Liver (tissue), 9 donors: ENCODE data around the gene CDH15. TPM values are rescaled to one million over a fixed set of nuclear protein-coding genes. Genes with fewer than 3 reads are reported as not detected.

Source experiments
- DNase-seq: peaks from one replicate; pipeline ENCODE4 v3.0.0-alpha.2; 2017; ENCODE audit warnings: low spot score
- H3K27ac ChIP-seq, 2 donors: one replicate each; pipeline ENCODE4 v1.7.0; 2013; ENCODE audit warnings: inconsistent platforms in 2 of 2, low read length in 2 of 2, control low read depth in 1 of 2, low read depth in 1 of 2, mild to moderate bottlenecking in 1 of 2
- H3K27me3 ChIP-seq, 4 donors: one replicate each; pipeline versions ENCODE4 v1.6.1 to v1.7.0; 2013; ENCODE audit warnings: low read length in 3 of 4, inconsistent platforms in 1 of 4, mild to moderate bottlenecking in 1 of 4, moderate library complexity in 1 of 4; ENCODE audit not compliant: control insufficient read depth in 4 of 4, insufficient read depth in 4 of 4
- H3K36me3 ChIP-seq, 4 donors: one replicate each; pipeline versions ENCODE4 v1.6.1 to v1.7.0; 2013; ENCODE audit warnings: low read length in 3 of 4, mild to moderate bottlenecking in 3 of 4, low read depth in 1 of 4, moderate library complexity in 1 of 4; ENCODE audit not compliant: control insufficient read depth in 4 of 4, insufficient read depth in 3 of 4
- H3K4me1 ChIP-seq, 4 donors: one replicate each; pipeline versions ENCODE4 v1.6.1 to v1.7.0; 2013; ENCODE audit warnings: low read length in 3 of 4, mild to moderate bottlenecking in 3 of 4, moderate library complexity in 1 of 4; ENCODE audit not compliant: control insufficient read depth in 4 of 4, insufficient read depth in 4 of 4
- H3K4me3 ChIP-seq, 3 donors: one replicate each; pipeline versions ENCODE4 v1.6.1 to v1.7.0; 2013; ENCODE audit warnings: low read length in 3 of 3, control low read depth in 1 of 3, low read depth in 1 of 3, mild to moderate bottlenecking in 1 of 3
- H3K9ac ChIP-seq, 2 donors: one replicate each; pipeline ENCODE4 v1.7.0; 2013; ENCODE audit warnings: low read length in 2 of 2, mild to moderate bottlenecking in 2 of 2, moderate library complexity in 2 of 2, control low read depth in 1 of 2, low read depth in 1 of 2
- H3K9me3 ChIP-seq, 4 donors: one replicate each; pipeline versions ENCODE4 v1.6.1 to v1.7.0; 2013; ENCODE audit warnings: low read length in 3 of 4; ENCODE audit not compliant: control insufficient read depth in 4 of 4
- EGR1 ChIP-seq, 2 donors: IDR thresholded peaks; 2 replicates each; pipeline ENCODE4 v1.6.1; 2016 to 2018; ENCODE audit warnings: antibody characterized with exemption in 2 of 2, low read depth in 2 of 2
- FOXA1 ChIP-seq: IDR thresholded peaks from 2 replicates; pipeline ENCODE4 v1.6.1; 2016; ENCODE audit warnings: antibody characterized with exemption
- FOXA2 ChIP-seq: IDR thresholded peaks from 2 replicates; pipeline ENCODE4 v1.6.1; 2016; ENCODE audit warnings: antibody characterized with exemption
- GABPA ChIP-seq, 2 donors: IDR thresholded peaks in 1 of 2; conservative IDR thresholded peaks in 1 of 2; 2 replicates each; pipeline ENCODE4 v1.6.1; 2016; ENCODE audit warnings: antibody characterized with exemption in 2 of 2, mild to moderate bottlenecking in 1 of 2, moderate library complexity in 1 of 2
- HNF4A ChIP-seq, 2 donors: conservative IDR thresholded peaks; 2 replicates each; pipeline ENCODE4 v1.6.1; 2016; ENCODE audit warnings: antibody characterized with exemption in 2 of 2, mild to moderate bottlenecking in 2 of 2
- JUND ChIP-seq, 2 donors: IDR thresholded peaks; 2 replicates each; pipeline ENCODE4 v1.6.1; 2016; ENCODE audit warnings: antibody characterized with exemption in 2 of 2
- MAX ChIP-seq: IDR thresholded peaks from 2 replicates; pipeline ENCODE4 v1.6.1; 2016; ENCODE audit warnings: antibody characterized with exemption
- RXRA ChIP-seq, 2 donors: IDR thresholded peaks; 2 replicates each; pipeline ENCODE4 v1.6.1; 2017 to 2018; ENCODE audit warnings: antibody characterized with exemption in 2 of 2, mild to moderate bottlenecking in 1 of 2
- SP1 ChIP-seq: IDR thresholded peaks from 2 replicates; pipeline ENCODE4 v1.6.1; 2018; ENCODE audit warnings: antibody characterized with exemption, mild to moderate bottlenecking
- TAF1 ChIP-seq: conservative IDR thresholded peaks from 2 replicates; pipeline ENCODE4 v1.6.1; 2016; ENCODE audit warnings: antibody characterized with exemption, mild to moderate bottlenecking
- YY1 ChIP-seq: IDR thresholded peaks from 2 replicates; pipeline ENCODE4 v1.6.1; 2016; ENCODE audit warnings: antibody characterized with exemption, mild to moderate bottlenecking
- ZBTB33 ChIP-seq: IDR thresholded peaks from 2 replicates; pipeline ENCODE4 v1.6.1; 2016; ENCODE audit warnings: antibody characterized with exemption
- WGBS: extraction: QIAGEN DNeasy Blood & Tissue Kit; methylation state at CpG from one replicate; pipeline ENCODE4 v1.1.7; 2013; 5-methylcytosine and 5-hydroxymethylcytosine counted together
- polyA plus RNA-seq, 2 donors: library from polyadenylated mRNA; stranded (reverse) in 1 of 2; unstranded in 1 of 2; fragments of 200-250 nt in 1 of 2; fragments of >200 nt in 1 of 2; fragmentation: Nextera tagmentation in 1 of 2; extraction: Ambion mirVana in 1 of 2; gene quantifications; one replicate each; pipeline versions ENCODE4 v1.2.1 to v1.2.3, GENCODE V29; 2013 to 2015
- total RNA-seq, 2 donors: library from RNA; depleted of rRNA; stranded (reverse); fragments of >200 nt; gene quantifications; one replicate each; pipeline ENCODE4 v1.2.3, GENCODE V29; 2014
- TF ChIP-seq, protein P1 (sequence below): IDR thresholded peaks from 2 replicates; pipeline ENCODE4 v1.6.1; 2016; ENCODE audit warnings: antibody characterized with exemption
- TF ChIP-seq, protein P2 (sequence below): IDR thresholded peaks from 2 replicates; pipeline ENCODE4 v1.6.1; 2016; ENCODE audit warnings: antibody characterized with exemption, mild to moderate bottlenecking
- donor health status: healthy.
- donor health status: healthy.
- donor health status: healthy.
- donor health status: healthy.
- donor health status: healthy.

CDH15 gene
- total and polyA plus RNA-seq, 4 donors, result 0.12 TPM; not detected in 3

- Histone ChIP-seq H3K9ac (no peak overlapping the region), H3K27me3 (no peaks in the 10 kb centered on the region), H3K4me3 (no peak overlapping the region), H3K9me3 (no peaks in the 10 kb centered on the region), H3K4me1 (peaks cover 0 to 6% (median 3%) of the 10 kb centered on the region in 4 donors), H3K27ac (no peak overlapping the region), H3K36me3 (no peaks in the 10 kb centered on the region)
- WGBS, result 73% methylated on average over 9 of the region's 9 CpGs
- no peak for TF ChIP-seq YY1
- TF ChIP-seq, protein P1, sequence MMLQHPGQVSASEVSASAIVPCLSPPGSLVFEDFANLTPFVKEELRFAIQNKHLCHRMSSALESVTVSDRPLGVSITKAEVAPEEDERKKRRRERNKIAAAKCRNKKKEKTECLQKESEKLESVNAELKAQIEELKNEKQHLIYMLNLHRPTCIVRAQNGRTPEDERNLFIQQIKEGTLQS, result no peak
- no peak for TF ChIP-seq FOXA2
- no peak for TF ChIP-seq EGR1 (IDR thresholded peaks at IDR 0.05; ENCODE audit: low read depth in 2 of 2)
- TF ChIP-seq FOXA1, result no peak
- TF ChIP-seq SP1, result no peak
- no peak for TF ChIP-seq RXRA (IDR thresholded peaks at IDR 0.05)
- TF ChIP-seq JUND (IDR thresholded peaks at IDR 0.05), result no peak
- TF ChIP-seq, protein P2, sequence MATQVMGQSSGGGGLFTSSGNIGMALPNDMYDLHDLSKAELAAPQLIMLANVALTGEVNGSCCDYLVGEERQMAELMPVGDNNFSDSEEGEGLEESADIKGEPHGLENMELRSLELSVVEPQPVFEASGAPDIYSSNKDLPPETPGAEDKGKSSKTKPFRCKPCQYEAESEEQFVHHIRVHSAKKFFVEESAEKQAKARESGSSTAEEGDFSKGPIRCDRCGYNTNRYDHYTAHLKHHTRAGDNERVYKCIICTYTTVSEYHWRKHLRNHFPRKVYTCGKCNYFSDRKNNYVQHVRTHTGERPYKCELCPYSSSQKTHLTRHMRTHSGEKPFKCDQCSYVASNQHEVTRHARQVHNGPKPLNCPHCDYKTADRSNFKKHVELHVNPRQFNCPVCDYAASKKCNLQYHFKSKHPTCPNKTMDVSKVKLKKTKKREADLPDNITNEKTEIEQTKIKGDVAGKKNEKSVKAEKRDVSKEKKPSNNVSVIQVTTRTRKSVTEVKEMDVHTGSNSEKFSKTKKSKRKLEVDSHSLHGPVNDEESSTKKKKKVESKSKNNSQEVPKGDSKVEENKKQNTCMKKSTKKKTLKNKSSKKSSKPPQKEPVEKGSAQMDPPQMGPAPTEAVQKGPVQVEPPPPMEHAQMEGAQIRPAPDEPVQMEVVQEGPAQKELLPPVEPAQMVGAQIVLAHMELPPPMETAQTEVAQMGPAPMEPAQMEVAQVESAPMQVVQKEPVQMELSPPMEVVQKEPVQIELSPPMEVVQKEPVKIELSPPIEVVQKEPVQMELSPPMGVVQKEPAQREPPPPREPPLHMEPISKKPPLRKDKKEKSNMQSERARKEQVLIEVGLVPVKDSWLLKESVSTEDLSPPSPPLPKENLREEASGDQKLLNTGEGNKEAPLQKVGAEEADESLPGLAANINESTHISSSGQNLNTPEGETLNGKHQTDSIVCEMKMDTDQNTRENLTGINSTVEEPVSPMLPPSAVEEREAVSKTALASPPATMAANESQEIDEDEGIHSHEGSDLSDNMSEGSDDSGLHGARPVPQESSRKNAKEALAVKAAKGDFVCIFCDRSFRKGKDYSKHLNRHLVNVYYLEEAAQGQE, result no peak
- no peak for TF ChIP-seq TAF1
- TF ChIP-seq GABPA (IDR thresholded peaks at IDR 0.05 in 1 of 2, conservative IDR thresholded peaks at IDR 0.05 in 1 of 2), result no peak
- TF ChIP-seq MAX, result no peak
- TF ChIP-seq ZBTB33, result no peak
- DNase-seq, result no peak
These were observed 8.3 kb upstream of the CDH15 start for GRCh38 chr16:89163297-89163696.

DNA sequence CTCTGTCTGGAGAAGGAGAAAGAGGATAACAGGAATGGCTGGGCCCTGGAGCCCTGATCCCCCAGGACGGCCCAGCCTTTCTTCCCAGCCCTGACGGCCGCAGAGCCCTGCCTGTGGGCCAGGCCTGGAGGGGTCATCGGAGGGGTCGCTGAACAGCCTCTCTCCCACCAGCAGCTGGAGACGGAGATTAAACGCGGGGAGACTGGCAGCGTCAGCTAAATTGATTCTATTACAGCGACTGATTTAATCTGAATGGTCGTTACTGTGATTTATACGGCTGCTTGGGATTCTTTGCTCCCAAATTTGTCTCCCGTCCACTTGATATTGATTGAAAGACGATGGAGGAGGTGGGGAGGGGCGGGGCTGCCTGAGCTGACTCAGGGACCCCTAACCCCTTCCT lies 7.1 kb upstream of the CDH15 start:
- no peaks in the 10 kb centered on the region for H3K36me3 ChIP-seq
- H3K27me3 ChIP-seq, result peaks cover 0 to 3% (median 0%) of the 10 kb centered on the region in 4 donors
- H3K4me1 ChIP-seq, result peaks cover 0 to 6% (median 3%) of the 10 kb centered on the region in 4 donors
- H3K4me3 ChIP-seq, result no peak overlapping the region
- no peak overlapping the region for H3K9ac ChIP-seq
- no peak for DNase-seq
- 47% methylated on average over 15 of the region's 15 CpGs for WGBS
- no peak overlapping the region for H3K27ac ChIP-seq
- no peaks in the 10 kb centered on the region for H3K9me3 ChIP-seq
- TF ChIP-seq, protein P1, result no peak
- TF ChIP-seq JUND (IDR thresholded peaks at IDR 0.05) (no peak), ZBTB33 (no peak), HNF4A (conservative IDR thresholded peaks at IDR 0.05) (no peak), EGR1 (IDR thresholded peaks at IDR 0.05; ENCODE audit: low read depth in 2 of 2) (no peak), YY1 (no peak), RXRA (IDR thresholded peaks at IDR 0.05) (no peak), FOXA1 (no peak)
